HepG2 (cell line): Measurements from ENCODE around the gene ADARB2.
"Not testable (repeated sequence)": the region's sequence is repeated elsewhere in the genome, so short reads cannot be mapped to it uniquely, and the experiment has no call there.

Experiments used
- BRD4 ChIP-seq: sonication (generic); formaldehyde crosslinking; IDR thresholded peaks from 2 replicates; pipeline ENCODE4 v1.4.0; 2020; ENCODE audit warnings: missing genetic modification reagents
- CTCF ChIP-seq: sonication (generic); formaldehyde crosslinking; IDR thresholded peaks from 2 replicates; pipeline ENCODE4 v1.5.0; 2020; ENCODE audit warnings: mild to moderate bottlenecking, missing genetic modification reagents, moderate library complexity
- GLMP ChIP-seq: sonication (generic); formaldehyde crosslinking; IDR thresholded peaks from 2 replicates; pipeline ENCODE4 v1.9.0; 2021; ENCODE audit warnings: missing genetic modification reagents, mild to moderate bottlenecking, borderline replicate concordance
- NFKB2 ChIP-seq: sonication (generic); formaldehyde crosslinking; IDR thresholded peaks from 2 replicates; pipeline ENCODE4 v1.4.0; 2020; ENCODE audit warnings: missing genetic modification reagents, borderline replicate concordance
- NR2F2 ChIP-seq: IDR thresholded peaks from 2 replicates; pipeline ENCODE4 v1.6.1; 2012; ENCODE audit warnings: low read depth, inconsistent platforms, borderline replicate concordance
- PHF5A ChIP-seq: IDR thresholded peaks from one replicate; pipeline ENCODE4 v1.6.1; 2018; ENCODE audit warnings: low read depth, missing genetic modification reagents; ENCODE audit not compliant: unreplicated experiment
- PLSCR1 ChIP-seq: sonication (generic); formaldehyde crosslinking; IDR thresholded peaks from 2 replicates; pipeline ENCODE4 v1.5.0; 2020; ENCODE audit warnings: missing genetic modification reagents, mild to moderate bottlenecking, borderline replicate concordance
- POLR2A ChIP-seq, 2 experiments: IDR thresholded peaks; 2 replicates each; pipeline ENCODE4 v1.6.1; 2011; ENCODE audit warnings: low read depth in 2 of 2, low read length in 2 of 2, mild to moderate bottlenecking in 1 of 2, moderate library complexity in 1 of 2; ENCODE audit not compliant: insufficient read depth in 1 of 2
- SETDB1 ChIP-seq: sonication (generic); formaldehyde crosslinking; IDR thresholded peaks from 2 replicates; pipeline ENCODE4 v1.5.1; 2020; ENCODE audit warnings: missing genetic modification reagents, mild to moderate bottlenecking, borderline replicate concordance
- ZBTB42 ChIP-seq: sonication (generic); formaldehyde crosslinking; IDR thresholded peaks from 2 replicates; pipeline ENCODE4 v1.5.0; 2020; ENCODE audit warnings: mild to moderate bottlenecking, missing genetic modification reagents
- ZNF704 ChIP-seq: sonication (generic); formaldehyde crosslinking; IDR thresholded peaks from 2 replicates; pipeline ENCODE4 v1.8.1; 2023; ENCODE audit warnings: mild to moderate bottlenecking, inconsistent platforms, moderate library complexity, missing genetic modification reagents, borderline replicate concordance

- TF ChIP-seq CTCF (CRISPR knock-in tag); POLR2A (IDR thresholded peaks at IDR 0.05; ENCODE audit: insufficient read depth in 1 of 2, low read depth in 2 of 2, low read length in 2 of 2); ZBTB42 (CRISPR knock-in tag); SETDB1; NR2F2; ZNF704 (CRISPR knock-in tag); NFKB2; PHF5A; BRD4 (CRISPR knock-in tag); GLMP; PLSCR1: not testable (repeated sequence)
Measured at GRCh38 chr10:1226907-1227306, 510.4 kb downstream of the ADARB2 start.
